ENCODE results near the gene PSMA8. TPM values are rescaled to one million over a fixed set of nuclear protein-coding genes. Genes with fewer than 3 reads are reported as not detected.

Gene PSMA8
- total RNA-seq, 1 experiment from 2014 or later: not detected

- no peak for DNase-seq
- Histone ChIP-seq H3T11ph (ENCODE audit: low read length) (no peak overlapping the region), H3K18ac (ENCODE audit: insufficient read length, low read depth, low read length) (no peak overlapping the region), H4K8ac (replicated peaks; ENCODE audit: insufficient read length, low read depth, low read length) (no peak overlapping the region), H3K4me1 (ENCODE audit: insufficient read depth, low read length) (no peaks in the 10 kb centered on the region), H2BK20ac (ENCODE audit: low read depth, low read length, poor library complexity, severe bottlenecking) (no peak overlapping the region), H3K14ac (ENCODE audit: insufficient read depth, low read length) (no peak overlapping the region), H3K56ac (ENCODE audit: insufficient read length, low read depth, low read length) (no peak overlapping the region), H2BK12ac (ENCODE audit: insufficient read length, low read depth, low read length) (no peak overlapping the region), H3K23me2 (ENCODE audit: insufficient read length, low read depth, low read length, poor library complexity, severe bottlenecking) (no peaks in the 10 kb centered on the region), H2AFZ (ENCODE audit: low read length) (no peak overlapping the region), H3K79me1 (ENCODE audit: insufficient read depth, low read depth, low read length, poor library complexity, severe bottlenecking) (no peaks in the 10 kb centered on the region), H3K27ac (ENCODE audit: insufficient read length, low read depth, low read length) (no peak overlapping the region), H2BK15ac (ENCODE audit: low read depth, low read length) (no peak overlapping the region), H4K20me1 (ENCODE audit: control insufficient read depth, insufficient read depth, insufficient read length) (no peaks in the 10 kb centered on the region), H3K23ac (ENCODE audit: insufficient read length, low read depth, low read length) (no peak overlapping the region), H3K4ac (ENCODE audit: low read depth, low read length) (no peak overlapping the region), H3K9ac (ENCODE audit: extremely low read depth, insufficient read length, low read length) (no peak overlapping the region), H2BK5ac (ENCODE audit: insufficient read length, low read length) (no peak overlapping the region), H4K91ac (ENCODE audit: insufficient read length, low read depth, low read length) (no peak overlapping the region), H3K4me2 (ENCODE audit: insufficient read depth, insufficient read length, low read length) (no peak overlapping the region), H3K27me3 (ENCODE audit: insufficient read depth, low read length) (no peaks in the 10 kb centered on the region), H2AK5ac (ENCODE audit: insufficient read length, low read length) (no peak overlapping the region), H3K79me2 (ENCODE audit: insufficient read depth, low read length) (no peaks in the 10 kb centered on the region), H4K5ac (ENCODE audit: insufficient read length, low read depth, low read length) (no peak overlapping the region), H2BK120ac (ENCODE audit: low read depth, low read length, poor library complexity, severe bottlenecking) (no peak overlapping the region), H3K9me3 (ENCODE audit: control insufficient read depth, low read depth, low read length) (no peaks in the 10 kb centered on the region)
- TF ChIP-seq CTCF (conservative IDR thresholded peaks at IDR 0.05): no peak
- Mint-ChIP-seq H3K9me3 (no peaks in the 10 kb centered on the region), H3K4me1 (no peaks in the 10 kb centered on the region), H3K27ac (no peak overlapping the region), H3K36me3 (ENCODE audit: insufficient read depth in 1 of 3, low read depth in 3 of 3) (no peaks in the 10 kb centered on the region), H3K4me3 (no peak overlapping the region), H3K27me3 (ENCODE audit: low read depth) (no peaks in the 10 kb centered on the region; the same call in 1 of the 2 replicates)
Measured at GRCh38 chr18:26176134-26176533, 42.5 kb downstream of the PSMA8 start.

All from H9 (cell line).